ENCODE results near the gene MRPS34.

GRCh38 chr16:1734123-1734522 lies 38.8 kb downstream of the MRPS34 start:
- TF ChIP-seq POLR2A (IDR thresholded peaks at IDR 0.05; ENCODE audit: low read depth, low read length) (no peak), TAF1 (IDR thresholded peaks at IDR 0.05; ENCODE audit: low read depth, low read length) (no peak), POLR2AphosphoS5 (IDR thresholded peaks at IDR 0.05; ENCODE audit: low read depth, low read length) (no peak), SPI1 (IDR thresholded peaks at IDR 0.05; ENCODE audit: low read depth, low read length) (no peak), PAX5 (IDR thresholded peaks at IDR 0.05; ENCODE audit: insufficient read depth, low read length, severe bottlenecking) (no peak)

All from GM12891 (cell line).